ENCODE results near the gene DLG2. TPM values are rescaled to one million over a fixed set of nuclear protein-coding genes. Genes with fewer than 3 reads are reported as not detected.

Gene DLG2
- total and polyA plus RNA-seq, 11 donors, result 2.4 to 13.9 (median 7.1) TPM

GRCh38 chr11:84544566-84544965 is 1082.6 kb downstream of the DLG2 start:
- H3K36me3 ChIP-seq, result no peaks in the 10 kb centered on the region
- H3K9me3 ChIP-seq, result peaks cover 0 to 5% (median 0%) of the 10 kb centered on the region in 12 donors
- no peaks in the 10 kb centered on the region for H3K27me3 ChIP-seq
- H3K4me3 ChIP-seq, result no peak overlapping the region
- ATAC-seq (no peak), DNase-seq (no peak)
- no peak overlapping the region for H3K27ac ChIP-seq
- peaks cover 0 to 5% (median 0%) of the 10 kb centered on the region in 12 donors for H3K4me1 ChIP-seq
- WGBS, 4 donors, result 84 to 98% (median 94%) methylated on average over 2 of the region's 2 CpGs
- TF ChIP-seq POLR2A (IDR thresholded peaks at IDR 0.05), result no peak
- TF ChIP-seq CTCF (IDR thresholded peaks at IDR 0.05), result no peak
- intact Hi-C loops (cut with DNase I), result no loop called here

- DNase-seq (no peak), ATAC-seq (no peak)
- Histone ChIP-seq H3K9me3 (peaks cover 0 to 10% (median 0%) of the 10 kb centered on the region in 12 donors), H3K4me3 (no peak overlapping the region), H3K4me1 (peaks cover 0 to 5% (median 0%) of the 10 kb centered on the region in 12 donors), H3K27ac (no peak overlapping the region), H3K36me3 (no peaks in the 10 kb centered on the region), H3K27me3 (no peaks in the 10 kb centered on the region)
- 36 to 46% (median 41%) methylated on average over 5 of the region's 5 CpGs for WGBS, 4 donors
- intact Hi-C loops (cut with DNase I), result no loop called here
- TF ChIP-seq CTCF (IDR thresholded peaks at IDR 0.05) (no peak), POLR2A (IDR thresholded peaks at IDR 0.05) (no peak)
Measured at GRCh38 chr11:84543367-84544159, 1083.6 kb downstream of the DLG2 start.

GRCh38 chr11:84541731-84542340 is 1085.3 kb downstream of the DLG2 start:
- intact Hi-C loops (cut with DNase I), result no loop called here
- Histone ChIP-seq H3K27ac (no peak overlapping the region), H3K36me3 (no peaks in the 10 kb centered on the region)

More at GRCh38 chr11:84541731-84542340, 1085.3 kb downstream of the DLG2 start:
- Histone ChIP-seq H3K4me3 (no peak overlapping the region), H3K9me3 (peaks cover 0 to 10% (median 0%) of the 10 kb centered on the region in 12 donors), H3K4me1 (peaks cover 0 to 5% (median 0%) of the 10 kb centered on the region in 12 donors), H3K27me3 (no peaks in the 10 kb centered on the region)
- TF ChIP-seq CTCF (IDR thresholded peaks at IDR 0.05), result no peak
- no peak for TF ChIP-seq POLR2A (IDR thresholded peaks at IDR 0.05)
- 78 to 82% (median 79%) methylated on average over 4 of the region's 4 CpGs for WGBS, 4 donors
- ATAC-seq, result peak in 1 of 4 donors; percentile 29
- no peak for DNase-seq
